Skeletal muscle tissue (tissue), 4 donors: ENCODE measurements around the gene DNAJA3. TPM values are rescaled to one million over a fixed set of nuclear protein-coding genes. Genes with fewer than 3 reads are reported as not detected.

ENCODE experiments used
- H3K27ac ChIP-seq: one replicate; pipeline ENCODE4 v1.7.0; 2013; ENCODE audit warnings: mild to moderate bottlenecking, low read depth, low read length, inconsistent platforms
- H3K27me3 ChIP-seq, 3 donors: one replicate each; pipeline ENCODE4 v1.7.0; 2013; ENCODE audit warnings: low read length in 3 of 3; ENCODE audit not compliant: control insufficient read depth in 3 of 3, insufficient read depth in 3 of 3
- H3K36me3 ChIP-seq, 3 donors: one replicate each; pipeline ENCODE4 v1.7.0; 2013; ENCODE audit warnings: low read length in 3 of 3; ENCODE audit not compliant: control insufficient read depth in 3 of 3, insufficient read depth in 3 of 3
- H3K4me1 ChIP-seq, 3 donors: one replicate each; pipeline ENCODE4 v1.7.0; 2013; ENCODE audit warnings: low read length in 3 of 3, mild to moderate bottlenecking in 3 of 3; ENCODE audit not compliant: control insufficient read depth in 3 of 3, insufficient read depth in 3 of 3
- H3K4me3 ChIP-seq, 3 donors: one replicate each; pipeline ENCODE4 v1.7.0; 2013; ENCODE audit warnings: low read length in 3 of 3
- H3K9ac ChIP-seq, 3 donors: one replicate each; pipeline ENCODE4 v1.7.0; 2013; ENCODE audit warnings: low read length in 3 of 3, mild to moderate bottlenecking in 3 of 3, moderate library complexity in 2 of 3, low read depth in 1 of 3
- H3K9me3 ChIP-seq, 3 donors: one replicate each; pipeline ENCODE4 v1.7.0; 2013; ENCODE audit warnings: low read length in 3 of 3; ENCODE audit not compliant: control insufficient read depth in 3 of 3
- total RNA-seq: library from RNA; depleted of rRNA; stranded (reverse); fragments of >200 nt; gene quantifications from one replicate; pipeline ENCODE4 v1.2.3, GENCODE V29; 2014
- donor health status: Osteomylitis.

DNAJA3 gene
- total RNA-seq, 1 donor from 2014 or later = 35.5 TPM

- peaks cover 53 to 62% (median 56%) of the 10 kb centered on the region in 3 donors for H3K36me3 ChIP-seq
- H3K9me3 ChIP-seq = no peaks in the 10 kb centered on the region
- H3K27ac ChIP-seq = no peak overlapping the region
- no peak overlapping the region for H3K9ac ChIP-seq
- no peaks in the 10 kb centered on the region for H3K4me1 ChIP-seq
- no peak overlapping the region for H3K4me3 ChIP-seq
- no peaks in the 10 kb centered on the region for H3K27me3 ChIP-seq
Observed at GRCh38 chr16:4455081-4455480, 29.4 kb downstream of the DNAJA3 start.

- Histone ChIP-seq H3K4me1 (no peaks in the 10 kb centered on the region), H3K4me3 (no peak overlapping the region), H3K27me3 (no peaks in the 10 kb centered on the region), H3K27ac (no peak overlapping the region), H3K36me3 (peaks cover 46 to 53% (median 49%) of the 10 kb centered on the region in 3 donors), H3K9me3 (no peaks in the 10 kb centered on the region), H3K9ac (no peak overlapping the region)
Observed at GRCh38 chr16:4455951-4456350, 30.3 kb downstream of the DNAJA3 start.

- H3K9ac ChIP-seq = no peak overlapping the region
- no peaks in the 10 kb centered on the region for H3K27me3 ChIP-seq
- no peaks in the 10 kb centered on the region for H3K9me3 ChIP-seq
- no peaks in the 10 kb centered on the region for H3K4me1 ChIP-seq
- no peak overlapping the region for H3K4me3 ChIP-seq
- H3K36me3 ChIP-seq = peaks cover 16 to 30% (median 25%) of the 10 kb centered on the region in 3 donors
- no peak overlapping the region for H3K27ac ChIP-seq
Observed at GRCh38 chr16:4460936-4461249, 35.2 kb downstream of the DNAJA3 start.

- peaks cover 10 to 26% (median 20%) of the 10 kb centered on the region in 3 donors for H3K36me3 ChIP-seq
- no peak overlapping the region for H3K27ac ChIP-seq
- no peak overlapping the region for H3K4me3 ChIP-seq
- H3K9ac ChIP-seq = no peak overlapping the region
- no peaks in the 10 kb centered on the region for H3K4me1 ChIP-seq
- H3K9me3 ChIP-seq = no peaks in the 10 kb centered on the region
- no peaks in the 10 kb centered on the region for H3K27me3 ChIP-seq
Observed at GRCh38 chr16:4461250-4462085, 35.8 kb downstream of the DNAJA3 start.

- Histone ChIP-seq H3K9me3 (no peaks in the 10 kb centered on the region), H3K9ac (no peak overlapping the region), H3K4me3 (no peak overlapping the region), H3K27me3 (no peaks in the 10 kb centered on the region), H3K36me3 (peaks cover 0 to 16% (median 15%) of the 10 kb centered on the region in 3 donors), H3K4me1 (no peaks in the 10 kb centered on the region), H3K27ac (no peak overlapping the region)
Observed at GRCh38 chr16:4463522-4464163, 38.0 kb downstream of the DNAJA3 start.

- Histone ChIP-seq H3K4me1 (no peaks in the 10 kb centered on the region), H3K9ac (no peak overlapping the region), H3K27ac (no peak overlapping the region), H3K9me3 (no peaks in the 10 kb centered on the region), H3K4me3 (no peak overlapping the region), H3K27me3 (no peaks in the 10 kb centered on the region), H3K36me3 (peaks cover 4 to 14% (median 14%) of the 10 kb centered on the region in 3 donors)
Observed at GRCh38 chr16:4465977-4466779, 40.5 kb downstream of the DNAJA3 start.

- peaks cover 4 to 13% (median 12%) of the 10 kb centered on the region in 3 donors for H3K36me3 ChIP-seq
- no peaks in the 10 kb centered on the region for H3K4me1 ChIP-seq
- no peak overlapping the region for H3K9ac ChIP-seq
- H3K27ac ChIP-seq = no peak overlapping the region
- H3K4me3 ChIP-seq = no peak overlapping the region
- H3K9me3 ChIP-seq = no peaks in the 10 kb centered on the region
- no peaks in the 10 kb centered on the region for H3K27me3 ChIP-seq
Observed at GRCh38 chr16:4467916-4468315, 42.2 kb downstream of the DNAJA3 start.

- Histone ChIP-seq H3K27me3 (no peaks in the 10 kb centered on the region), H3K9me3 (no peaks in the 10 kb centered on the region), H3K36me3 (peaks cover 4 to 13% (median 7%) of the 10 kb centered on the region in 3 donors), H3K9ac (no peak overlapping the region), H3K27ac (no peak overlapping the region), H3K4me3 (no peak overlapping the region), H3K4me1 (no peaks in the 10 kb centered on the region)
Observed at GRCh38 chr16:4468972-4469371, 43.3 kb downstream of the DNAJA3 start.

- Histone ChIP-seq H3K36me3 (peaks cover 2 to 6% (median 4%) of the 10 kb centered on the region in 3 donors), H3K9me3 (no peaks in the 10 kb centered on the region), H3K4me1 (peaks cover 6 to 8% (median 6%) of the 10 kb centered on the region in 3 donors), H3K9ac (no peak overlapping the region), H3K4me3 (no peak overlapping the region), H3K27me3 (peaks cover 0 to 3% (median 0%) of the 10 kb centered on the region in 3 donors), H3K27ac (no peak overlapping the region)
Observed at GRCh38 chr16:4471869-4472268, 46.2 kb downstream of the DNAJA3 start.
